HG03565 (cell line): ENCODE measurements around the gene SLC25A5.
"Not testable (repeated sequence)": the region's sequence is repeated elsewhere in the genome, so short reads cannot be mapped to it uniquely, and the experiment has no call there.

Source experiments
- ATAC-seq: cut with Tn5 transposase; IDR thresholded peaks from one replicate; pipeline ENCODE4 v1.9.1; 2021; ENCODE audit warnings: mild to moderate bottlenecking, moderate library complexity; ENCODE audit not compliant: unreplicated experiment

SLC25A5 gene

GRCh38 chrX:119475389-119476101 lies 7.3 kb downstream of the SLC25A5 start:
- no peak for ATAC-seq

- ATAC-seq = no peak
These were observed 9.6 kb downstream of the SLC25A5 start for GRCh38 chrX:119477812-119478232.

GRCh38 chrX:119478504-119478903 lies 10.3 kb downstream of the SLC25A5 start:
- no peak for ATAC-seq

GRCh38 chrX:119479845-119480244 lies 11.6 kb downstream of the SLC25A5 start:
- ATAC-seq = no peak

- ATAC-seq = no peak
These were observed 13.1 kb downstream of the SLC25A5 start for GRCh38 chrX:119481323-119481801.

- ATAC-seq = no peak
These were observed 13.8 kb downstream of the SLC25A5 start for GRCh38 chrX:119482041-119482440.

- peak; percentile 74 for ATAC-seq
These were observed 14.5 kb downstream of the SLC25A5 start for GRCh38 chrX:119482481-119483480.

- no peak for ATAC-seq
These were observed 18.5 kb downstream of the SLC25A5 start for GRCh38 chrX:119486745-119487144.

- ATAC-seq = not testable (repeated sequence)
These were observed 19.5 kb downstream of the SLC25A5 start for GRCh38 chrX:119487766-119488165.

- ATAC-seq = no peak
These were observed 20.5 kb downstream of the SLC25A5 start for GRCh38 chrX:119488749-119489148.

GRCh38 chrX:119489212-119490074 lies 21.2 kb downstream of the SLC25A5 start:
- no peak for ATAC-seq

- ATAC-seq = no peak
These were observed 24.2 kb downstream of the SLC25A5 start for GRCh38 chrX:119492463-119492862.

- ATAC-seq = not testable (repeated sequence)
These were observed 25.7 kb downstream of the SLC25A5 start for GRCh38 chrX:119493851-119494495.

- ATAC-seq = no peak
These were observed 27.8 kb downstream of the SLC25A5 start for GRCh38 chrX:119495734-119496726.

GRCh38 chrX:119497185-119497584 lies 28.9 kb downstream of the SLC25A5 start:
- ATAC-seq = no peak

GRCh38 chrX:119500061-119500800 lies 32.0 kb downstream of the SLC25A5 start:
- no peak for ATAC-seq

GRCh38 chrX:119501511-119502148 lies 33.4 kb downstream of the SLC25A5 start:
- ATAC-seq = no peak
